Astrocyte (in vitro differentiated cells and primary cell): ENCODE results near the gene MCAM.

Experiments used
- EZH2 ChIP-seq: IDR thresholded peaks from 2 replicates; pipeline ENCODE4 v1.6.1; 2012; ENCODE audit warnings: mild to moderate bottlenecking, low read length, inconsistent platforms; ENCODE audit not compliant: insufficient read depth
- TF ChIP-seq, protein P1 (sequence below): IDR thresholded peaks from 2 replicates; pipeline ENCODE4 v1.5.1; 2011; ENCODE audit warnings: low read depth, mild to moderate bottlenecking, inconsistent platforms, low read length, moderate library complexity; ENCODE audit not compliant: insufficient read depth

DNA sequence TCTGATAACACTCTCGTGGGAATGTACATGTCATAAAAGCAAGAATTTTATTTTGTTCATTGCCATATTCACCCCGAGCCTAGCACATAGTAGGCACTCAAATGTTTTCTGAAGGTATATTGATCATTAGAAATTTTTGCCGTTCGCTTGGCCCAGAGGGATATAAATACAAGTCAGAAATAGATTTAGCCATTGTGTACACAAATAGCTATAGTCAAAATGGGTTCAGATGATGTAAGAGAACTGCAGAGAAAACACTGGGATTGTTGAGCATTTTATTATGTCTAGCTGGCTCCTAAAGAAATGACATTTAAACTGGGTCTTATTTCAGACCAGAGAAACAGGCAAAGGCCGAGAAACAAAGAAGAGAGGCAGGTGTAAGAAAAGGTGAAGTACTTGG lies 49.3 kb downstream of the MCAM start:
- TF ChIP-seq, protein P1, sequence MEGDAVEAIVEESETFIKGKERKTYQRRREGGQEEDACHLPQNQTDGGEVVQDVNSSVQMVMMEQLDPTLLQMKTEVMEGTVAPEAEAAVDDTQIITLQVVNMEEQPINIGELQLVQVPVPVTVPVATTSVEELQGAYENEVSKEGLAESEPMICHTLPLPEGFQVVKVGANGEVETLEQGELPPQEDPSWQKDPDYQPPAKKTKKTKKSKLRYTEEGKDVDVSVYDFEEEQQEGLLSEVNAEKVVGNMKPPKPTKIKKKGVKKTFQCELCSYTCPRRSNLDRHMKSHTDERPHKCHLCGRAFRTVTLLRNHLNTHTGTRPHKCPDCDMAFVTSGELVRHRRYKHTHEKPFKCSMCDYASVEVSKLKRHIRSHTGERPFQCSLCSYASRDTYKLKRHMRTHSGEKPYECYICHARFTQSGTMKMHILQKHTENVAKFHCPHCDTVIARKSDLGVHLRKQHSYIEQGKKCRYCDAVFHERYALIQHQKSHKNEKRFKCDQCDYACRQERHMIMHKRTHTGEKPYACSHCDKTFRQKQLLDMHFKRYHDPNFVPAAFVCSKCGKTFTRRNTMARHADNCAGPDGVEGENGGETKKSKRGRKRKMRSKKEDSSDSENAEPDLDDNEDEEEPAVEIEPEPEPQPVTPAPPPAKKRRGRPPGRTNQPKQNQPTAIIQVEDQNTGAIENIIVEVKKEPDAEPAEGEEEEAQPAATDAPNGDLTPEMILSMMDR, result no peak
- TF ChIP-seq EZH2, result no peak
